ENCODE data around the gene OLIG3.

OLIG3 gene

GRCh38 chr6:137494281-137494987 lies at the start of gene OLIG3:
Gene OLIG3, minus strand, starts transcription at chr6:137494394. Its CDS starts 224 bp downstream, at chr6:137494170.
- DNase-seq (ENCODE audit: low spot score): no peak

DNA sequence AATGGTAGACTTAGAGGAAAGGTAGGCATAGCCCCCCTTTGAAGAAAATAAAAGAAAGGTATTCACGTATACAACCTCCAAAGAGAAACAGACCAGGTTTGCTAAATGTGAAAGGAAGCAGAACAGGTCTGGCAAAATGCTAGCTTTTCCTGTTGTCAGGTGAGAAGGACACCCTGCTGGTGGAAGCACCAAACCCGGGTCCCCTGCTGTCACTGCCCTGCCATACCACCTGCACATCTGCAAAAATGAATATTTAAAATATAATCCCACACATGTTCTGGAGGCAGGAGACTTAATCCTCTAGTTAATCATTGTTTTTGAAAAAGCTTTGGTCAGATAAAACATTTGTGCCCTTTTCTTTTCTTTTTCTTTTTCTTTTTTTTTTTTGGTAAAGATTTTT lies 48.9 kb upstream of the OLIG3 start:
- DNase-seq (ENCODE audit: low spot score): no peak

DNA sequence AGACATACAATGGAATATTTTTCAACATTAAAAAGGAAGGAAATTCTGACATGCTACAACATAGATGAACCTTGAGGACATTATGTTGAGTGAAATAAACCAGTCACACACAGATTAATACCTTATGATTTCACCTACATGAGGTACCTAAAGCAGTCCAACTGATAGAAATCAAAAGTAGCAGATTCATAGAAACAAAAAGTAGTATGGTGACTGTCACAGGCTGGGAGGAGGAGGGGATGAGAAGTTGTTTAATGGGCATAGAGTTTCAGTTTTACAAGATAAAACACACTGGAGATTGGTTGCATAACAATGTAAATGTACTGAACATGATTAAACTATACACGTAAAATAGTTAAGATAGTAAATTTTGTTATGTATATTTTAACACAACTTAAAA lies 48.5 kb upstream of the OLIG3 start:
- DNase-seq (ENCODE audit: low spot score): no peak

DNA sequence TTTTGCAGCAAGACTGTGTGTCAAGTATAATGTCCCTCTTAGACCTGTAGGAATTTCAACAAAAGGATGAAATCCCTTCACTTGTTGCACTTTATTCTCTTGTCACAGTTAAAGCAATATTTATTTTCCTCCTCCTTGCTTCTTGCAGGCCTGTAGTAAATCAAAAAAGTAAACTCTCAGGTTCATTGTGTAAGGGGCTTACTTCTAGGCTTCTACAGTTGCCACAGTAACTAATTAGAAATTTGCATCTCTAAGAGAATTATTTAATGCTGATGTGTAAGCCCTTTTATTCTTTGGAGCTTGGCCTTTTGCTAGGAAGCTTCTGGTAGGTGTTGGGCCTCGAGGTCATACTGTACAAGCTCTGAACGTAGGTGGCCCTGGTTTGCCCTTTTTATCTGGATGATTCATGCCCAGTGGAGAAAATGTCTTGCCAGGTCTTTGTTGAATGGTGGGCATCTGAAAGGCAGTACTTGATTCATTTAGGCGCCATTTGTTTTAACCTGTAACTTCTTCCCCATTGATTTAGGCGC lies 47.4 kb upstream of the OLIG3 start:
- no peak for DNase-seq (ENCODE audit: low spot score)

DNA sequence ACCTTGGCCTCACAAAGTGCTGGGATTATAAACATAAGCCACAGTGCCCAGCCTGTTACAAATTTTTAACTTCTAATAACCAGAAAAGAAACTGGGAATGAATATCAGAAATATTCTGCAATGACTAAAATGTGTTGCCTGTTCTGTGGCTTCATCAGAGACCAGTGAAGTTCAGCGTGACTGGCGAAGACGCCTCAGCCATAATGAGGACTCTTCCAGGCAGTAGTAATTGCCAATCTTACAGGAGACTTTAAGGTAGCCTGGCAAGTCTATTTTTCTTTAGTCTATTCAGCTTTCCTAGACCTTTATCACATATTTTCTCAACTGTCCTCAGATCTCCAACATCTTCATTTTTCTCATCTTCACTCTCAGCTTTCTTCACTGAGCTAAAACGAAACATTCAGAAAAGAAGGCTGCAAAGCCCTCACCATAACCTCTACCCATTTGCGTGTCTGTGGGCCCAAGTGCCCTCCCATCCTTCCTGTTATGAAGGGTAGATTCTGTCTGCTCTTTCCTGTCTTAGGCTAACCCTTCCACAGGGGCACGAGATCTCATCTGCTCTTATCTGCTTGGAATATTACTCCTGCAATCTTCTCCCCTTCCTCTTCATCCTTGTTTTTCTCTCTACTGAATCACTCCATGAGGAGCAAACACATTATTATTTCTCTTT lies 42.0 kb upstream of the OLIG3 start:
- DNase-seq (ENCODE audit: low spot score): no peak

- DNase-seq (ENCODE audit: low spot score): no peak
Observed at GRCh38 chr6:137531376-137532092, 37.3 kb upstream of the OLIG3 start.

DNA sequence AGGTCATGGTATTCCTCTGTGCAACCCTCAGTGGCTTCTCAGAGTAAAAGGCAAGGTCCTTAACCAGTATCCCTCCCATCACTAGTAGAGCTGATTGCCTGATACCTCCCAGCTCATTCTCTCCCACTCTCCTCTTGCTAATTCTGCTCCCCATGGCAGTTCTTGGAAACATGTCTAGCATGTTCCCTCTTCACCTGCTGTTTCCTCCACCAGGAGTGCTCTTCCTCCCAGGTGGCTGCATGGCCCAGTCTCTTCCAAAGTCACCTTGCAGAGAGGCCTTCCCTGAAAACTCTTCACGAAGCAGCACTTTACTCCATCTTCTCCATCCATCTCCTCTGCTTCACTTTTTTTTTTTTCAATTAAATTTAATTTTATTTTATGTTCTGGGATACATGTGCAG lies 36.2 kb upstream of the OLIG3 start:
- no peak for DNase-seq (ENCODE audit: low spot score)

DNA sequence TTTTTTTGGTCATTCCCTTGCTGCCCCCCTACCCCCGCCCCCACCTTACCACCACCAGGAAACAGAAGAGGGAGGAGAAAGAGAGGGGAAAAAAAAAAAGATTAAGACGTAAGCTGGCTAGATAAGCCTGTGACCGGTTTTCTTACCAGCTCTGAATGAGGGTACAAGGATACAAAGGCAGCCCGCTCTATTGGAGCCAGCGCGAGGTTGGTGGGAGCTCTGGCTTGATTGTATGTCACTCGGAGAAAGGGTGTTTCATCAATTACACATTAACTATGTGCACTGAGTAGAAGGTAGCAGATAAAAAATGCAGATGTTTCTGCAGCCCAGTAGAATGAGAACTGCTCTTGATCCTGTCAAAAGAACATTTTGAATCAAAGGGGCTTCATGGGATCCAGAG lies 28.6 kb upstream of the OLIG3 start:
- no peak for DNase-seq (ENCODE audit: low spot score)

DNA sequence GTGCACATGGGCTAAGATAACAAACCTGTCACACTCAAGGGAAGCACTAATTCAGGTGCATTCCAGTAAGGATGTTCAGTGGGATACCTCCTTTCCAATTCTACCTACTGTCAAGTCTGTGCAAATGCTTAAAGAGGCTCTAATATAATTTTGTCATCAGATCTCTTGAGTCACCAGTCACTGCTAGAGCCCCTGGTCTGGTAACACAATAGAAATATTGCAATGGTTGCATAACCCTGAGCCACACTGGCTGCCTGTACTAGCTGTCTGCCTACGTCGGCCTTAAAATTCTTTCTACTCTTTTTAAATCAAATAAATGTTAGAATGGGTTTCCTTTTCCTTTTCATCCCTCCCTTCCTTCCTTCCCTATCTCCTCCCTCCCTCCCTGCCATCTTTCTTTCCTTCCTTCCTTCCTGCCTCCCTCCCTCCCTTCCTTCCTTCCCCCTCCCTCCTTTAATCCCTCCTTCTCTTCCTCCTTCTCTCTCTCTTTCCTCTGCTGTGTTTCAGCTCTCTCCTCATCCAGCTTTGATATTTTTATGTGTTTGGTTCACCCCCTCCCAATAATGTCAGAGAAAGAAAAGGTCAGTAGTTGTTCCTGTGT lies 28.1 kb upstream of the OLIG3 start:
- no peak for DNase-seq (ENCODE audit: low spot score)

GRCh38 chr6:137520520-137520919 lies 26.3 kb upstream of the OLIG3 start:
- no peak for DNase-seq (ENCODE audit: low spot score)

- no peak for DNase-seq (ENCODE audit: low spot score)
Observed at GRCh38 chr6:137519629-137520176, 25.5 kb upstream of the OLIG3 start.

DNA sequence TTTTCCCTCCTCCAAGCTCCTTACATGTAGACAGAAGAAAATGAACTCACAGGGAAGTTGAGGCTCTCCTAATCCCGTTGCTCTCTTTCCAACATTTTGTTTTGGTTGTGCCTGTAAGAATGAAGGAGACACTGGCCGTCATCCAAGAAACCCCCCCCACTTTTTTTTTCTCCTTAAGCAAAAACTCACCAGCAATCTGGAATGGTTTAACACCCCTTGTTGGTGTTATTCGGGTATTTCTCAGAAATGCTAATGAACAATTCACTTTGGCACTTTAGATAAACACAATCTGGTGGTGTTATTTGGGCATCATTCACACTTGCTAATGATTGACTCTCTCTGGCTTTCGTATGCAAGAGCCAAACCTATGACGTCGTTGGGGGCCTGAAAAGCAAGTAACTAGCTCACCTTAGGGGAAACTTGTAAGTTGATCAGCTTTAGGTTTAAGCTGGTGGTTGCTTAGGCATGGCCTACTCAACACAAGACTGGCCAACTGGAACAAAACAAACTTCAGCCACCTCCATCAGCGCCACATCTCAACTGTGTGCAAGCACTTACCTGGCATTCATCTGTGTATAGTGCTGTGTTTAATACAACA lies 24.3 kb upstream of the OLIG3 start:
- no peak for DNase-seq (ENCODE audit: low spot score)

GRCh38 chr6:137514418-137514817 lies 20.2 kb upstream of the OLIG3 start:
- DNase-seq (ENCODE audit: low spot score): no peak

DNA sequence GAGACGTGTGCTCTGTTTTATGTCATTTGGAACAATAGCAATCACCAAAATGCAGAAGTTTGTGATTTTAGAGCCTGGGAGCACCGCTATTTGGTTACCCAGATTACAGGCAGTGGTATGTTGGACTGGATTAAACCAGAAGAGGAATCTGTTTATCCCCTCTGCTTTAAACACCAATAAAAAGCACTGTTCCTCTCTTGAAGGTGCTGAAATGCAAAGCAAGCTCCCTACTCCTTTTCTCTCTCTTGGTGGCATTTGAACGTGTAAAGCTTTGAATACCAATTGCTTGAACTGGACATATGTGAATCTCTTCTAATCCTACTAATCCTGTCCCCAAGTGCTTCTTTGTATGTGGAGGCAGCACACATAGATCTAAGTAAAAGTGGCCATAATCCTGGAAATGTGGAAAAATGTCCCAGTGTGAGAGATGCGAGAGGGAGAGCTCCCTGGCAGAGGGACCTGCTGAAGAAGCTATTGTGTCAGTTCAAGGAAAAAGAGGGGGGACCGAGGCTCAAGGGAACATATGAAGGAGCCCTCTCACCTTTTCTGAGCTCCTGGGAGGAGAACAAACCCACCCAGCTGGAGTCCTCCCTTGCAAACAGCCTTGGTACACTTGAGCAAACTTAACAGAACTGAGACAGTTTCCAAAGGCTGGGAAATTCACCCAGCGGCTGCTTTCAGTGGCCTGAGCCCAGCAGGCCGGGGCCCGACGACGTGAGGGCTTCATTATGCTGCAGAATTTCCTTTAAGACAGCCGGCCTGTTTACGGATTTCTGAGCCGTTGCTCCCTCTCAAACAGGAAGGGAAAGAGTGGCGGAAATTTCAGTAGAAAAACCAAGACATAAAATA lies 18.8 kb upstream of the OLIG3 start:
- no peak for DNase-seq (ENCODE audit: low spot score)

GRCh38 chr6:137510923-137511322 lies 16.7 kb upstream of the OLIG3 start:
- DNase-seq (ENCODE audit: low spot score): no peak

GRCh38 chr6:137498481-137499190 lies 4.4 kb upstream of the OLIG3 start:
- no peak for DNase-seq (ENCODE audit: low spot score)

DNA sequence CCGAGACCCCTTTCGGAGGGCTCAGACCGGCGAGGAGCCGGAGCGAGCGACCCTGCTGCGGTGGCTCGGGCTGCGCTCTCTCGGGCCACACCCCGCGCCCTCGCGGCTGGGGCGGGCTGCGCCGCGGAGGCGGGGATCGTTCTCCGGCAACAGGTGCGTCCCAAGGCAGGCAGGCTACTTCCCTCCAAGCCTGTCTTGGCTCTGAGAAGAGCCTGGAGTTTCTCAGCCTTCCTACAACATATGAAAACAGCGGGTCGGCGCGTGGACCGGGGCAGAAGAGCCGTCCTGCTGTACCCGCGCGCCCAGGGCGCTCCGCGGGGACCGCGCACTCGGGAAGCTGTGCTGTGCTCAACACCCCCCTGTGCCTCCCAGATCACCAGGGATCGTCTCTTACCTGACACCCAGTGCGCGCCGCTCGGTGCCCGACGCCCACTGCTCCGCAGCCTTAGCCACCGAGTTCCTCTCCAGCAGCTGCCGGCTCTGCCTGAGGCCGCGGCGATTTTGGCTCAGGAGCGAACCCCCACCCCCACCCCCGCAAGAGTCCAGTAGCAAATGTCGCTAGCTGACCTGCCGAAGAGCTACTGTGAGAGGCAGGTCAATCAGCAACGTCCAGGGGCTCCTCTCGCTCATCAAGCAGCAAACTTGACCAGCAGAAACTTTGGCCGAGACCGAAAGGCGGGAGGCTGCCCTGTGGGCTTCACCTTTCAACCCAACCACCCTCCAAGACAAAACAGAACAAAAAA lies 3.7 kb upstream of the OLIG3 start:
- no peak for DNase-seq (ENCODE audit: low spot score)

DNA sequence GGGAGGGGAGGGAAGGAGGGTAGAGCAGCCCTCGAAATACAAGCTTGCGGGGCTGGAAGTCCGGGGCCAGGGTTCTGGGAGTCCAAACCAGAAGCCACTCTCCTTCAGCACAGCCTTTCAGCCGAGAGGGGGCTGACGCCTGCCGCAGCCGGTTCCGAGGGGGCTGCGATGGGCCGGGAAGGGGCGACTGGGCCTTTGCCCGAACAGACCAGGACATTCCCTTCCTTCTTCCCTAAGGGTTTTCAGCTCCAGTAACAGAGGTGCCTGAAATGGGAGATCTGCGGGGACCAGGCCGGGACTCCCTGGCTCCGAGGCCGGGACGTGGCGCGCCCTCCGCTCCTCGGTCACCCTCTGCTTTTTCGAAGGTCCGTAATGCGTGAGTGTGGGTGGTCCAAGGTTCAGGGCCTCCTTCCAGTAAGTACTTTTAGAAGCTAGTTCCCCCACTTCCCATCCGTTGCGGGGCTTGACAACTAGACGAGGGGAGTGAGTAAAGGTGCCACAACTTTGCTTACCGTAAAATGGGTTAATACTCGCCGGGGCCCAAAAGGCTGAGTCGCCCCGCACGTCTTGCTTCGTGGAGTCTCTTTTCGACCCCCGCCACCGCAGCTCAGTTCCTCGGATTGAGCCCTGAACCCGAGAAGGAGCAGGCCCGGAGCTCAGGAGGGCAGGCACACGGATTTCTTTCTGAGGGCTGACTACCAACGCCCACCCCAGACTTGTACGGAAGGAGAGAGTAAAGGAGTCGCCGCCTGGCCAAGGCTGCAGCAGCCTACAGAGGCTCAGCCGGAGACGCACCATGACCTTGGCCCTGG lies 2.9 kb upstream of the OLIG3 start:
- no peak for DNase-seq (ENCODE audit: low spot score)

DNA sequence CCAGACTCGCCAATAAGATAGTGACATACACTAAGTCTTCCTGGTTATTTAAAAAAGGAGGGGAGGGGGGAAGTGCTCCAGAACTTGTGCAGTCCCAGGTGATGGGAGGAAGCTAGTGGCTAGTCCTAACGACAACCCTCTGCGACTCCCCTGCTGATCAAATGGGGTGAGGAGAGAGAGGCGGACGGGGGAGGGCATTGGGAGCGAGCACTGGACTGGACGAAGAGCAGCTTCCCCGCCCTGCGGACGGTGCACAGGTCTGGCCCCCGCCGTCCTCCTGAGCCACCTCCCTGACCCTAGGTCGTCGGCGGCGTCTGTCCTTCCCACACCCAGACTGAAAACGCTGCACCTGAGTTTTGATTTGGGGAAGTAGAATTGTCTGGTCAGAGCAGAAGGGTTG lies 2.2 kb upstream of the OLIG3 start:
- DNase-seq (ENCODE audit: low spot score): no peak

Measured in HuH-7.5 (cell line).